MCF 10A (cell line): ENCODE measurements around the gene DHRS11. TPM values are rescaled to one million over a fixed set of nuclear protein-coding genes. Genes with fewer than 3 reads are reported as not detected.

Experiments used
- BruUV-seq: library from RNA; stranded (reverse); fragments of 400-500 nt; replicated peaks from 2 replicates; lab custom pipeline; 2021; lab: Mats Ljungman, UMichigan
- CTCF ChIA-PET: fragments of 300-600 bp; sonication (Branson Sonifier 250); formaldehyde crosslinking; extraction: SDS; loops from one replicate; lab custom pipeline; 2021; ENCODE audit warnings: antibody characterized with exemption, inconsistent platforms; lab: Yijun Ruan, JAX
- POLR2A ChIA-PET: fragments of 300-600, 350-650 bp; sonication (Branson Sonifier 250); formaldehyde crosslinking; extraction: SDS; loops from one replicate; lab custom pipeline; 2020; ENCODE audit warnings: antibody characterized with exemption, inconsistent platforms; lab: Yijun Ruan, JAX
- DNase-seq: peaks from one replicate; pipeline ENCODE4 v3.0.0-alpha.2; 2018; ENCODE audit not compliant: unreplicated experiment
- H3K27ac Mint-ChIP-seq: one replicate; pipeline ENCODE4 v1.8.0; 2022; ENCODE audit warnings: mild to moderate bottlenecking, low read depth, mixed read lengths; ENCODE audit not compliant: unreplicated experiment
- H3K27me3 Mint-ChIP-seq: one replicate; pipeline ENCODE4 v1.8.0; 2022; ENCODE audit warnings: mixed read lengths; ENCODE audit not compliant: insufficient read depth, unreplicated experiment
- H3K36me3 Mint-ChIP-seq: one replicate; pipeline ENCODE4 v1.8.0; 2022; ENCODE audit warnings: mild to moderate bottlenecking, moderate library complexity, mixed read lengths; ENCODE audit not compliant: insufficient read depth, unreplicated experiment
- H3K4me1 Mint-ChIP-seq: one replicate; pipeline ENCODE4 v1.8.0; 2022; ENCODE audit warnings: mixed read lengths; ENCODE audit not compliant: insufficient read depth, unreplicated experiment
- H3K4me3 Mint-ChIP-seq: one replicate; pipeline ENCODE4 v1.8.0; 2022; ENCODE audit warnings: mild to moderate bottlenecking, moderate library complexity, mixed read lengths; ENCODE audit not compliant: unreplicated experiment
- H3K9me3 Mint-ChIP-seq: one replicate; pipeline ENCODE4 v1.8.0; 2022; ENCODE audit warnings: mixed read lengths; ENCODE audit not compliant: unreplicated experiment
- intact Hi-C: fragments of 100-400 bp; cut with micrococcal nuclease; formaldehyde crosslinking; loops from 2 replicates; pipeline ENCODE4 v1.14.1; 2022
- total RNA-seq: library from RNA; stranded (reverse); gene quantifications from 2 replicates; pipeline ENCODE4 v1.2.3, GENCODE V29; 2022
- TF ChIP-seq, protein P1 (sequence below): fragments of 200-600 bp; IDR thresholded peaks from one replicate; pipeline ENCODE4 v1.8.0; 2022; ENCODE audit warnings: antibody characterized with exemption, mild to moderate bottlenecking; ENCODE audit not compliant: unreplicated experiment

Gene DHRS11
- total RNA-seq, 1 experiment from 2014 or later, result 14.7 TPM

DNA sequence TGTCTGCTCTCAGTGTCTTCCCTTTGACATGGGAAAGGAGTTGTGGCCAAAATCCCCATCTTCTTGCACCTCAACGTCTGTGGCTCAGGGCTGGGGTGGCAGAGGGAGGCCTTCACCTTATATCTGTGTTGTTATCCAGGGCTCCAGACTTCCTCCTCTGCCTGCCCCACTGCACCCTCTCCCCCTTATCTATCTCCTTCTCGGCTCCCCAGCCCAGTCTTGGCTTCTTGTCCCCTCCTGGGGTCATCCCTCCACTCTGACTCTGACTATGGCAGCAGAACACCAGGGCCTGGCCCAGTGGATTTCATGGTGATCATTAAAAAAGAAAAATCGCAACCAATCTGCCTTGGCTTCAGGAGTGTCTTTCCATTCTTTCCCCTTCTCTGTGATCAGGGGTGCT lies 8.8 kb downstream of the DHRS11 start:
- ChIA-PET POLR2A (interaction anchor here (0.7 to 5.0 kb wide), 8 partner anchors 8 to 447 kb away, joined by 3 to 66 read pairs (median 15); partner anchors contain the start of genes DHRS11, GGNBP2, MYO19 and PIGW), CTCF (interaction anchor here (0.6 to 2.1 kb wide), 2 partner anchors 18 to 632 kb away, joined by 3 to 9 read pairs; no protein-coding TSS in a partner anchor)
- Mint-ChIP-seq H3K27ac (peak overlapping the region; percentile 85), H3K27me3 (no peaks in the 10 kb centered on the region), H3K36me3 (peaks cover 3% of the 10 kb centered on the region), H3K9me3 (no peaks in the 10 kb centered on the region), H3K4me3 (peak overlapping the region; percentile 93), H3K4me1 (peaks cover 17% of the 10 kb centered on the region)
- TF ChIP-seq, protein P1, sequence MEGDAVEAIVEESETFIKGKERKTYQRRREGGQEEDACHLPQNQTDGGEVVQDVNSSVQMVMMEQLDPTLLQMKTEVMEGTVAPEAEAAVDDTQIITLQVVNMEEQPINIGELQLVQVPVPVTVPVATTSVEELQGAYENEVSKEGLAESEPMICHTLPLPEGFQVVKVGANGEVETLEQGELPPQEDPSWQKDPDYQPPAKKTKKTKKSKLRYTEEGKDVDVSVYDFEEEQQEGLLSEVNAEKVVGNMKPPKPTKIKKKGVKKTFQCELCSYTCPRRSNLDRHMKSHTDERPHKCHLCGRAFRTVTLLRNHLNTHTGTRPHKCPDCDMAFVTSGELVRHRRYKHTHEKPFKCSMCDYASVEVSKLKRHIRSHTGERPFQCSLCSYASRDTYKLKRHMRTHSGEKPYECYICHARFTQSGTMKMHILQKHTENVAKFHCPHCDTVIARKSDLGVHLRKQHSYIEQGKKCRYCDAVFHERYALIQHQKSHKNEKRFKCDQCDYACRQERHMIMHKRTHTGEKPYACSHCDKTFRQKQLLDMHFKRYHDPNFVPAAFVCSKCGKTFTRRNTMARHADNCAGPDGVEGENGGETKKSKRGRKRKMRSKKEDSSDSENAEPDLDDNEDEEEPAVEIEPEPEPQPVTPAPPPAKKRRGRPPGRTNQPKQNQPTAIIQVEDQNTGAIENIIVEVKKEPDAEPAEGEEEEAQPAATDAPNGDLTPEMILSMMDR, result no peak
- DNase-seq, result no peak
- intact Hi-C loops, result loop anchor here (5.0 to 10.0 kb wide), 2 partner anchors 637 to 774 kb away; partner anchors contain the start of gene C17orf78
- BruUV-seq, result no TSS peak

DNA sequence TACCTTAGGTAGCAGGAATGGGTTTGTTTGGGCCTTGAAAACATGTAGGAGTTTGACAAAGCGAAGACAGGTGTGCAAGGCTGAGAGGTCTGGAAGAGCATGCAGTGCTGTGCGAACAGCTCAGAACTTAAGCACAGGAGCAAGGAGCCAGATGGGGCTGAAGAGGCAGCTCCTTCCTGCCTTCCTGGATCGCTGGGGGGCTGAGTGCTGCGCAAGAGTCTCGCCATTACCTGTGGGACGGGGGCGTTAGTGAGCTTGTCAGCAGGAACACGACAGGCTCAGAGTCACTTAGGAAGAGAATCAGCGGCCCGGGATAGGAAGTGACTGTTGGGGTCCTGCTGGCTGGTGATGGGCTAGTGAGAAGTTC lies 9.2 kb downstream of the DHRS11 start:
- no peak for DNase-seq

DNA sequence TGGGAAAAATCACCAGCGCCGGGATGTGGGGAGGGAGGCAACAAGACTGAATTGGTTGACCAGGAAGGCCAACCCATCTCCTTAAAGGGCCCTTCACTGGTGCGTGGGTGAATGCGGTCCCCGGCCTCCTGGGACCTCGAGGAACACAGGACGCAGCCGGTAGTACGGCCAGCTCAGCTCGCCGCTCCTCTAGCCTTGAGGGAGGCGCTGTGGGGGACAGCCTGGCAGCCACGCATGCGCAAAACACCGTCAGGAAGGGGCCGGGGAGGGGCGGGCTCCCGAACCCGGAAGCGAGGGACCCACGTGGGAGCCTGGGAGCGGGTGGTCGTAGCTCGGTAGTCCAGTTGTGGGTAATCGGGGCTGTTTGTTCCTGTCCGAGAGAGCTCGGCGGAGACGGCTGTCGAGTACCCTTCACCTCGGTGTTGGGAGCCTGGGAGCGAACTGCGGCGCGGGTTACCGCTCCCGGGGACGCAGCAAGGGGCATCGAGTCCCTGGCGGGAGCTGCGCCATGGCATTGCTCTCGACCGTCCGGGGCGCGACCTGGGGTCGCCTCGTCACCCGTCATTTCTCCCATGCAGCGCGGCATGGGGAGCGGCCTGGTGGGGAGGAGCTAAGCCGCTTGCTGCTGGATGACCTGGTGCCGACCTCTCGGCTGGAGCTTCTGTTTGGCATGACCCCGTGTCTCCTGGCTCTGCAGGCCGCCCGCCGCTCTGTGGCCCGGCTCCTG lies 9.8 kb downstream of the DHRS11 start, which contains the start of gene MRM1:
TSS of gene MRM1 (plus strand) at position 281 of the 727 bp plus-strand sequence. CDS start at position 509, 228 bp downstream.
- CTCF ChIA-PET, result interaction anchor here (0.5 to 3.1 kb wide), 11 partner anchors 8 to 888 kb away, joined by 3 to 16 read pairs (median 6); no protein-coding TSS in a partner anchor
- Mint-ChIP-seq H3K9me3 (no peaks in the 10 kb centered on the region), H3K36me3 (no peaks in the 10 kb centered on the region), H3K27me3 (no peaks in the 10 kb centered on the region), H3K4me1 (peaks cover 24% of the 10 kb centered on the region), H3K4me3 (peak within 1 kb of the TSS; percentile 93), H3K27ac (peak within 1 kb of the TSS; percentile 85)
- no TSS peak for BruUV-seq
- DNase-seq, result peak; percentile 92
- POLR2A ChIA-PET, result interaction anchor here (0.6 to 5.0 kb wide), 19 partner anchors 9 to 760 kb away, joined by 3 to 66 read pairs (median 6); partner anchors contain the start of genes AATF, DHRS11, GGNBP2 and MYO19
- TF ChIP-seq, protein P1, result no peak
- intact Hi-C loops, result loop anchor here (2.0 to 10.0 kb wide), 3 partner anchors 445 to 773 kb away; partner anchors contain the start of gene C17orf78

More for the DNA sequence above, 9.2 kb downstream of the DHRS11 start:
- Mint-ChIP-seq H3K4me1 (peaks cover 22% of the 10 kb centered on the region), H3K9me3 (no peaks in the 10 kb centered on the region), H3K27ac (peak overlapping the region; percentile 85), H3K27me3 (no peaks in the 10 kb centered on the region), H3K36me3 (no peaks in the 10 kb centered on the region), H3K4me3 (peak overlapping the region; percentile 93)
- TF ChIP-seq, protein P1, result no peak
- intact Hi-C loops, result loop anchor here (5.0 to 10.0 kb wide), 2 partner anchors 636 to 774 kb away; partner anchors contain the start of gene C17orf78
- TSS peak; percentile 68 for BruUV-seq
- CTCF ChIA-PET, result interaction anchor here (0.6 to 3.1 kb wide), 5 partner anchors 8 to 633 kb away, joined by 3 to 16 read pairs (median 9); no protein-coding TSS in a partner anchor
- POLR2A ChIA-PET, result interaction anchor here (0.7 to 5.0 kb wide), 14 partner anchors 9 to 761 kb away, joined by 3 to 66 read pairs (median 9); partner anchors contain the start of genes AATF, DHRS11, GGNBP2 and MYO19
